GM12878 (cell line): Measurements from ENCODE around the gene ARHGAP40. TPM values are rescaled to one million over a fixed set of nuclear protein-coding genes. Genes with fewer than 3 reads are reported as not detected.

ENCODE experiments used
- ATAC-seq: fragments of 200-7000 bp; cut with Tn5 transposase; 3 replicates; pipeline ENCODE4 v1.9.1; 2020; ENCODE audit warnings: mild to moderate bottlenecking, moderate library complexity
- BruUV-seq: library from RNA; stranded (reverse); fragments of 400-500 nt; replicated peaks from 2 replicates; lab custom pipeline; 2021; lab: Mats Ljungman, UMichigan
- CTCF ChIA-PET: fragments of 300-600 bp; sonication (Branson Sonifier 250); formaldehyde crosslinking; extraction: SDS; loops from one replicate; lab custom pipeline; 2021; ENCODE audit warnings: inconsistent platforms; lab: Yijun Ruan, JAX
- POLR2A ChIA-PET: fragments of 350-600 bp; formaldehyde crosslinking; extraction: SDS; loops from one replicate; lab custom pipeline; 2021; ENCODE audit warnings: inconsistent platforms; lab: Charles Lee
- RAD21 ChIA-PET: fragments of 300-600 bp; sonication (Branson Sonifier 250); formaldehyde crosslinking; loops from one replicate; lab custom pipeline; 2023; ENCODE audit warnings: antibody characterized with exemption; ENCODE audit not compliant: unreplicated experiment; lab: Charles Lee
- SMC1A ChIA-PET: fragments of 300-600 bp; sonication (Branson Sonifier 250); formaldehyde crosslinking; loops from one replicate; lab custom pipeline; 2023; ENCODE audit not compliant: unreplicated experiment, uncharacterized antibody; lab: Charles Lee
- DNase-seq: peaks from one replicate; pipeline ENCODE4 v3.0.0-alpha.2; 2011; ENCODE audit warnings: low read depth, low spot score
- FAIRE-seq: peaks from 3 replicates; lab custom pipeline; 2011; peaks lifted over from hg19 to GRCh38; lab: Jason Lieb, UNC
- H2AFZ ChIP-seq: 2 replicates; pipeline ENCODE4 v1.6.0; 2011; ENCODE audit warnings: low read depth, low read length, control low read depth; ENCODE audit not compliant: control insufficient read depth
- H3K27ac ChIP-seq: 2 replicates; pipeline ENCODE4 v1.5.1; 2011; ENCODE audit warnings: control low read depth; ENCODE audit not compliant: control insufficient read depth, insufficient read depth
- H3K27me3 ChIP-seq, 2 experiments: replicated peaks in 1 of 2; 2 replicates each; pipeline versions ENCODE4 v1.6.0 to v1.6.1; 2011; ENCODE audit warnings: low read length in 1 of 2; ENCODE audit not compliant: control insufficient read depth in 2 of 2, insufficient read depth in 2 of 2
- H3K36me3 ChIP-seq, 2 experiments: 2 replicates each; pipeline ENCODE4 v1.5.1; 2011; ENCODE audit warnings: low read length in 1 of 2; ENCODE audit not compliant: control insufficient read depth in 2 of 2, insufficient read depth in 2 of 2
- H3K4me1 ChIP-seq: 2 replicates; pipeline ENCODE4 v1.6.1; 2011; ENCODE audit warnings: mild to moderate bottlenecking, low read length, moderate library complexity, mixed read lengths; ENCODE audit not compliant: control insufficient read depth, insufficient read depth
- H3K4me2 ChIP-seq: 2 replicates; pipeline ENCODE4 v1.6.0; 2011; ENCODE audit warnings: control low read depth; ENCODE audit not compliant: control insufficient read depth, insufficient read depth
- H3K4me3 ChIP-seq: fragments of 200-600 bp; sonication (generic); 2 replicates; pipeline ENCODE4 v1.5.1; 2016
- H3K79me2 ChIP-seq: 2 replicates; pipeline ENCODE4 v1.6.0; 2011; ENCODE audit warnings: low read length; ENCODE audit not compliant: control insufficient read depth, insufficient read depth
- H3K9ac ChIP-seq: 2 replicates; pipeline ENCODE4 v1.8.0; 2011; ENCODE audit warnings: low read length, control low read depth, mixed read lengths; ENCODE audit not compliant: control insufficient read depth, insufficient read depth
- H3K9me3 ChIP-seq: replicated peaks from 3 replicates; pipeline ENCODE4 v1.5.1; 2011; ENCODE audit warnings: mild to moderate bottlenecking, low read length; ENCODE audit not compliant: control insufficient read depth, insufficient read depth
- H4K20me1 ChIP-seq: 2 replicates; pipeline ENCODE4 v1.6.0; 2011; ENCODE audit not compliant: control insufficient read depth, insufficient read depth
- CTCF ChIP-seq, 3 experiments: IDR thresholded peaks in 2 of 3; conservative IDR thresholded peaks in 1 of 3; 2 replicates each; pipeline ENCODE4 v1.5.1; 2011; ENCODE audit warnings: low read depth in 3 of 3, low read length in 3 of 3, mild to moderate bottlenecking in 3 of 3, control low read depth in 2 of 3, moderate library complexity in 2 of 3, inconsistent platforms in 1 of 3, mixed read lengths in 1 of 3; ENCODE audit not compliant: control insufficient read depth in 2 of 3, insufficient read depth in 1 of 3; ENCODE audit errors: extremely low read depth in 1 of 3
- EP300 ChIP-seq, 2 experiments: fragments of 150-350 bp in 1 of 2; IDR thresholded peaks; 2 replicates each; pipeline ENCODE4 v1.6.1; 2011 to 2012; ENCODE audit warnings: low read depth in 2 of 2, low read length in 2 of 2, borderline replicate concordance in 1 of 2, improper control_type of control experiment in 1 of 2, inconsistent platforms in 1 of 2; ENCODE audit not compliant: control insufficient read depth in 1 of 2
- GABPA ChIP-seq: IDR thresholded peaks from 2 replicates; pipeline ENCODE4 v1.6.1; 2014; ENCODE audit warnings: antibody characterized with exemption, low read depth, mild to moderate bottlenecking, inconsistent platforms
- GATAD2B ChIP-seq: fragments of 450-650 bp; conservative IDR thresholded peaks from 2 replicates; pipeline ENCODE4 v1.6.1; 2017; ENCODE audit warnings: low read depth, mild to moderate bottlenecking, moderate library complexity
- HDAC6 ChIP-seq: fragments of 200-600 bp; sonication (generic); IDR thresholded peaks from one replicate; pipeline ENCODE4 v1.8.0; 2017; ENCODE audit warnings: antibody characterized with exemption; ENCODE audit not compliant: unreplicated experiment
- WGBS: methylation state at CpG from one replicate; pipeline ENCODE4 v1.1.6; 2016; ENCODE audit warnings: low lambda C conversion rate; ENCODE audit not compliant: insufficient replicate concordance, insufficient coverage; ENCODE audit errors: missing lambda C conversion rate; 5-methylcytosine and 5-hydroxymethylcytosine counted together
- in situ Hi-C: fragments of 300-500 bp; cut with MboI; formaldehyde crosslinking; loops from 9 replicates; pipeline ENCODE4 v1.14.3; 2018; ENCODE audit warnings: mixed read lengths
- intact Hi-C: fragments of 100-400 bp; cut with micrococcal nuclease; formaldehyde crosslinking; loops from one replicate; pipeline ENCODE4 v1.14.2; 2022; ENCODE audit not compliant: unreplicated experiment
- polyA plus RNA-seq, 11 experiments: library from polyadenylated mRNA; depleted of rRNA in 4 of 11; unstranded in 6 of 11; stranded (reverse) in 5 of 11; fragments of >200 nt; fragmentation: Nextera tagmentation in 4 of 11; fragmentation: Illumina TruSeq in 1 of 11; extraction: Ambion mirVana in 4 of 11; extraction: Trizol in 1 of 11; gene quantifications; 1 replicate in 1 of 11; 2 replicates in 10 of 11; pipeline versions ENCODE4 v1.2.1 to v1.2.3, GENCODE V29; 2011 to 2016; ENCODE audit warnings: inconsistent platforms in 2 of 11, missing spikeins in 2 of 11, low read depth in 1 of 11
- total RNA-seq, 4 experiments: library from RNA; depleted of rRNA in 3 of 4; stranded (reverse); fragments of >200 nt in 3 of 4; fragmentation: Illumina TruSeq in 1 of 4; extraction: Trizol in 1 of 4; gene quantifications; 2 replicates each; pipeline versions ENCODE4 v1.2.1 to v1.2.3, GENCODE V29; 2013 to 2021

The ARHGAP40 gene
- total and polyA plus RNA-seq, 10 of the 15 experiments (the other 5 are each of a cell fraction or from before 2014, with no cell fraction given): 0.06 to 0.07 TPM; not detected in 8

GRCh38 chr20:38698541-38698940, 96.9 kb downstream of the ARHGAP40 start:
- FAIRE-seq: no peak

More at GRCh38 chr20:38698541-38698940, 96.9 kb downstream of the ARHGAP40 start:
- Histone ChIP-seq H3K9me3 (no peaks in the 10 kb centered on the region), H3K79me2 (no peaks in the 10 kb centered on the region)
- TF ChIP-seq GATAD2B (no peak), CTCF (IDR thresholded peaks at IDR 0.05 in 2 of 3, conservative IDR thresholded peaks at IDR 0.05 in 1 of 3; ENCODE audit: control insufficient read depth in 2 of 3, extremely low read depth in 1 of 3, insufficient read depth in 1 of 3, low read depth in 3 of 3, low read length in 3 of 3) (no peak), EP300 (IDR thresholded peaks at IDR 0.05; ENCODE audit: borderline replicate concordance in 1 of 2, control insufficient read depth in 1 of 2, low read depth in 2 of 2, low read length in 2 of 2) (no peak), GABPA (no peak), HDAC6 (no peak)
- TF ChIP-seq, all 136 proteins: peak for 0
- BruUV-seq: no TSS peak
- Histone ChIP-seq H3K36me3 (no peaks in the 10 kb centered on the region), H4K20me1 (no peaks in the 10 kb centered on the region), H3K4me3 (no peak overlapping the region), H3K27me3 (peaks cover 2 to 7% of the 10 kb centered on the region in 2 experiments; a peak in 3 of 4 replicates), H3K27ac (no peak overlapping the region), H2AFZ (no peak overlapping the region), H3K9ac (no peak overlapping the region), H3K4me1 (no peaks in the 10 kb centered on the region), H3K4me2 (no peak overlapping the region)
- POLR2A ChIA-PET: no interaction called here
- ATAC-seq (no peak), DNase-seq (no peak)
- SMC1A ChIA-PET: no interaction called here
- CTCF ChIA-PET: no interaction called here
- in situ Hi-C loops (no loop called here), intact Hi-C loops (no loop called here)
- WGBS: 42% methylated on average over 15 of the region's 15 CpGs
- RAD21 ChIA-PET: no interaction called here
